GM23338 (cell line): Measurements from ENCODE around the gene PRSS23. TPM values are rescaled to one million over a fixed set of nuclear protein-coding genes. Genes with fewer than 3 reads are reported as not detected.

Source experiments
- ATAC-seq: fragments of 200-7000 bp; cut with Tn5 transposase; 3 replicates; pipeline ENCODE4 v1.9.1; 2020
- DNase-seq: peaks from one replicate; pipeline ENCODE4 v3.0.0-alpha.2; 2015; ENCODE audit warnings: low spot score
- H2AFZ ChIP-seq: fragments of 200-600 bp; sonication (generic); 2 replicates; pipeline ENCODE4 v1.8.0; 2016; ENCODE audit warnings: antibody characterized with exemption, mild to moderate bottlenecking, moderate library complexity
- H3F3A ChIP-seq: fragments of 200-600 bp; sonication (generic); replicated peaks from 2 replicates; pipeline ENCODE4 v1.8.0; 2017; ENCODE audit warnings: antibody characterized with exemption, mixed run types, low read depth
- H3K27ac ChIP-seq: fragments of 200-600 bp; sonication (generic); 2 replicates; pipeline ENCODE4 v1.6.1; 2016; ENCODE audit warnings: low read depth
- H3K27me3 ChIP-seq: fragments of 200-600 bp; sonication (generic); 2 replicates; pipeline ENCODE4 v1.8.0; 2016; ENCODE audit warnings: mild to moderate bottlenecking, mixed run types, moderate library complexity; ENCODE audit not compliant: insufficient read depth
- H3K36me3 ChIP-seq: fragments of 200-600 bp; sonication (generic); 2 replicates; pipeline ENCODE4 v1.8.0; 2016; ENCODE audit warnings: mild to moderate bottlenecking; ENCODE audit not compliant: insufficient read depth
- H3K4me1 ChIP-seq: fragments of 200-600 bp; sonication (generic); 2 replicates; pipeline ENCODE4 v1.8.0; 2016; ENCODE audit warnings: mild to moderate bottlenecking, moderate library complexity; ENCODE audit not compliant: insufficient read depth
- H3K4me2 ChIP-seq: fragments of 200-600 bp; sonication (generic); 2 replicates; pipeline ENCODE4 v1.7.1; 2017; ENCODE audit warnings: mixed run types
- H3K4me3 ChIP-seq: fragments of 200-600 bp; sonication (generic); 2 replicates; pipeline ENCODE4 v1.6.1; 2016; ENCODE audit warnings: mixed run types
- H3K79me2 ChIP-seq: fragments of 200-600 bp; sonication (generic); replicated peaks from 2 replicates; pipeline ENCODE4 v1.8.0; 2017; ENCODE audit warnings: mild to moderate bottlenecking; ENCODE audit not compliant: insufficient read depth
- H3K9me2 ChIP-seq: fragments of 200-600 bp; sonication (generic); 2 replicates; pipeline ENCODE4 v1.8.0; 2017; ENCODE audit not compliant: insufficient read depth
- H4K20me1 ChIP-seq: fragments of 200-600 bp; sonication (generic); replicated peaks from 2 replicates; pipeline ENCODE4 v1.8.0; 2017; ENCODE audit warnings: mild to moderate bottlenecking; ENCODE audit not compliant: insufficient read depth
- H3K27ac Mint-ChIP-seq: 2 replicates; pipeline ENCODE4 v1.8.0; 2020; ENCODE audit warnings: inconsistent platforms, mild to moderate bottlenecking, moderate library complexity, mixed read lengths
- H3K27me3 Mint-ChIP-seq: 3 replicates; pipeline ENCODE4 v1.8.0; 2022; ENCODE audit warnings: low read depth, mild to moderate bottlenecking, moderate library complexity, mixed read lengths, inconsistent platforms; ENCODE audit not compliant: insufficient read depth, poor library complexity
- H3K36me3 Mint-ChIP-seq: 3 replicates; pipeline ENCODE4 v1.8.0; 2021; ENCODE audit warnings: low read depth, mild to moderate bottlenecking, inconsistent platforms, moderate library complexity, mixed read lengths
- H3K4me1 Mint-ChIP-seq: 3 replicates; pipeline ENCODE4 v1.8.0; 2020; ENCODE audit warnings: mild to moderate bottlenecking, inconsistent platforms, mixed read lengths
- H3K4me3 Mint-ChIP-seq: 3 replicates; pipeline ENCODE4 v1.8.0; 2021; ENCODE audit warnings: moderate library complexity, mild to moderate bottlenecking, inconsistent platforms, mixed read lengths
- H3K9me3 Mint-ChIP-seq: 3 replicates; pipeline ENCODE4 v1.8.0; 2020; ENCODE audit warnings: moderate library complexity, mild to moderate bottlenecking, inconsistent platforms, mixed read lengths
- CREB1 ChIP-seq: fragments of 250-450 bp; sonication (Bioruptor Pico); IDR thresholded peaks from 2 replicates; pipeline ENCODE4 v1.5.0; 2020; ENCODE audit warnings: low read depth, mild to moderate bottlenecking, moderate library complexity
- EZH2 ChIP-seq: fragments of 200-600 bp; sonication (generic); IDR thresholded peaks from one replicate; pipeline ENCODE4 v1.8.0; 2017; ENCODE audit warnings: antibody characterized with exemption, mild to moderate bottlenecking, low read depth; ENCODE audit not compliant: unreplicated experiment
- EZH2phosphoT487 ChIP-seq: fragments of 200-600 bp; sonication (generic); IDR thresholded peaks from one replicate; pipeline ENCODE4 v1.8.1; 2018; ENCODE audit warnings: antibody characterized with exemption; ENCODE audit not compliant: unreplicated experiment
- JUNB ChIP-seq: IDR thresholded peaks from one replicate; pipeline ENCODE4 v1.6.1; 2016; ENCODE audit warnings: antibody characterized with exemption; ENCODE audit not compliant: unreplicated experiment
- NANOG ChIP-seq: IDR thresholded peaks from 2 replicates; pipeline ENCODE4 v1.6.1; 2016; ENCODE audit warnings: antibody characterized with exemption, borderline replicate concordance
- POLR2AphosphoS5 ChIP-seq: IDR thresholded peaks from 2 replicates; pipeline ENCODE4 v1.6.1; 2016; ENCODE audit warnings: antibody characterized with exemption, low read depth
- STAT1 ChIP-seq: IDR thresholded peaks from one replicate; pipeline ENCODE4 v1.6.1; 2016; ENCODE audit warnings: antibody characterized with exemption; ENCODE audit not compliant: unreplicated experiment
- ZNF114 ChIP-seq: fragments of 250-450 bp; sonication (Bioruptor Pico); IDR thresholded peaks from 2 replicates; pipeline ENCODE4 v1.5.0; 2020; ENCODE audit warnings: mild to moderate bottlenecking, moderate library complexity
- ZNF331 ChIP-seq: fragments of 250-450 bp; sonication (Bioruptor Pico); IDR thresholded peaks from 2 replicates; pipeline ENCODE4 v1.5.0; 2020; ENCODE audit warnings: low read depth, mild to moderate bottlenecking, moderate library complexity
- polyA plus RNA-seq: library from polyadenylated mRNA; unstranded; fragments of >200 nt; fragmentation: Nextera tagmentation; extraction: Ambion mirVana; gene quantifications from 2 replicates; pipeline ENCODE4 v1.2.1, GENCODE V29; 2016
- total RNA-seq: library from RNA; depleted of rRNA; stranded (reverse); fragments of >200 nt; shearing (Covaris generic); gene quantifications from 2 replicates; pipeline ENCODE4 v1.2.3, GENCODE V29; 2014
- TF ChIP-seq, protein P1 (sequence below), 2 experiments: fragments of 200-600 bp in 1 of 2; sonication (generic) in 1 of 2; conservative IDR thresholded peaks; 2 replicates each; pipeline versions ENCODE4 v1.5.1 to v1.6.1; 2016 to 2017; ENCODE audit warnings: antibody characterized with exemption in 2 of 2, low read depth in 2 of 2, mild to moderate bottlenecking in 2 of 2, moderate library complexity in 1 of 2
- TF ChIP-seq, protein P2 (sequence below): IDR thresholded peaks from 2 replicates; pipeline ENCODE4 v1.6.1; 2016; ENCODE audit warnings: antibody characterized with exemption
- TF ChIP-seq, protein P3 (sequence below): IDR thresholded peaks from one replicate; pipeline ENCODE4 v1.6.1; 2018; ENCODE audit warnings: antibody characterized with exemption; ENCODE audit not compliant: unreplicated experiment
- TF ChIP-seq, protein P4 (sequence below): fragments of 250-450 bp; sonication (Bioruptor Pico); IDR thresholded peaks from 2 replicates; pipeline ENCODE4 v1.5.0; 2020; ENCODE audit warnings: mild to moderate bottlenecking, moderate library complexity

The PRSS23 gene
- total and polyA plus RNA-seq, 2 experiments from 2014 or later: 3.9 to 4.7 TPM

DNA sequence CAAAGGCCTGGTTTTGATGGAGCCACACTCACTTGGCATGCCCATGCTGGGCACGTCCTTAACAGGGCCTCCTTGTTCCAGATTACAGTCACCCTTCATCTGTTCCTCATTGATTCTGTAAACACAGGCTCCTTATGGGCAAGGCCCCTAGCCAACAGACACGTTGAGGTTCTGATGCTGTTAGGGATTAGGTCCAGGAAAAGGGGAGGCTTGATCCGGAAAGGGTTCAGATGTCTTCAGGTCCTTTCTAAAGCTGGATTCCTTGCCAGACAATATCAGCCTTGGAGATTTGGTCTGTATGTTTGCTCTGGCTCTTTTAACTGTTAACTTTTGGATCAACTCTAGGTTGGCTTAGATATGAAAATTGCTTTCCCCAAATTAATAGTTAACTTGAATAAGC, 46.9 kb upstream of the PRSS23 start:
- TF ChIP-seq, protein P1, sequence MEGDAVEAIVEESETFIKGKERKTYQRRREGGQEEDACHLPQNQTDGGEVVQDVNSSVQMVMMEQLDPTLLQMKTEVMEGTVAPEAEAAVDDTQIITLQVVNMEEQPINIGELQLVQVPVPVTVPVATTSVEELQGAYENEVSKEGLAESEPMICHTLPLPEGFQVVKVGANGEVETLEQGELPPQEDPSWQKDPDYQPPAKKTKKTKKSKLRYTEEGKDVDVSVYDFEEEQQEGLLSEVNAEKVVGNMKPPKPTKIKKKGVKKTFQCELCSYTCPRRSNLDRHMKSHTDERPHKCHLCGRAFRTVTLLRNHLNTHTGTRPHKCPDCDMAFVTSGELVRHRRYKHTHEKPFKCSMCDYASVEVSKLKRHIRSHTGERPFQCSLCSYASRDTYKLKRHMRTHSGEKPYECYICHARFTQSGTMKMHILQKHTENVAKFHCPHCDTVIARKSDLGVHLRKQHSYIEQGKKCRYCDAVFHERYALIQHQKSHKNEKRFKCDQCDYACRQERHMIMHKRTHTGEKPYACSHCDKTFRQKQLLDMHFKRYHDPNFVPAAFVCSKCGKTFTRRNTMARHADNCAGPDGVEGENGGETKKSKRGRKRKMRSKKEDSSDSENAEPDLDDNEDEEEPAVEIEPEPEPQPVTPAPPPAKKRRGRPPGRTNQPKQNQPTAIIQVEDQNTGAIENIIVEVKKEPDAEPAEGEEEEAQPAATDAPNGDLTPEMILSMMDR (conservative IDR thresholded peaks at IDR 0.05; ENCODE audit: low read depth in 2 of 2): no peak
- no peak for TF ChIP-seq POLR2AphosphoS5
- TF ChIP-seq, protein P2, sequence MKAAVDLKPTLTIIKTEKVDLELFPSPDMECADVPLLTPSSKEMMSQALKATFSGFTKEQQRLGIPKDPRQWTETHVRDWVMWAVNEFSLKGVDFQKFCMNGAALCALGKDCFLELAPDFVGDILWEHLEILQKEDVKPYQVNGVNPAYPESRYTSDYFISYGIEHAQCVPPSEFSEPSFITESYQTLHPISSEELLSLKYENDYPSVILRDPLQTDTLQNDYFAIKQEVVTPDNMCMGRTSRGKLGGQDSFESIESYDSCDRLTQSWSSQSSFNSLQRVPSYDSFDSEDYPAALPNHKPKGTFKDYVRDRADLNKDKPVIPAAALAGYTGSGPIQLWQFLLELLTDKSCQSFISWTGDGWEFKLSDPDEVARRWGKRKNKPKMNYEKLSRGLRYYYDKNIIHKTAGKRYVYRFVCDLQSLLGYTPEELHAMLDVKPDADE: no peak
- TF ChIP-seq JUNB: no peak
- TF ChIP-seq NANOG: no peak
- TF ChIP-seq EZH2phosphoT487: no peak
- TF ChIP-seq, protein P3, sequence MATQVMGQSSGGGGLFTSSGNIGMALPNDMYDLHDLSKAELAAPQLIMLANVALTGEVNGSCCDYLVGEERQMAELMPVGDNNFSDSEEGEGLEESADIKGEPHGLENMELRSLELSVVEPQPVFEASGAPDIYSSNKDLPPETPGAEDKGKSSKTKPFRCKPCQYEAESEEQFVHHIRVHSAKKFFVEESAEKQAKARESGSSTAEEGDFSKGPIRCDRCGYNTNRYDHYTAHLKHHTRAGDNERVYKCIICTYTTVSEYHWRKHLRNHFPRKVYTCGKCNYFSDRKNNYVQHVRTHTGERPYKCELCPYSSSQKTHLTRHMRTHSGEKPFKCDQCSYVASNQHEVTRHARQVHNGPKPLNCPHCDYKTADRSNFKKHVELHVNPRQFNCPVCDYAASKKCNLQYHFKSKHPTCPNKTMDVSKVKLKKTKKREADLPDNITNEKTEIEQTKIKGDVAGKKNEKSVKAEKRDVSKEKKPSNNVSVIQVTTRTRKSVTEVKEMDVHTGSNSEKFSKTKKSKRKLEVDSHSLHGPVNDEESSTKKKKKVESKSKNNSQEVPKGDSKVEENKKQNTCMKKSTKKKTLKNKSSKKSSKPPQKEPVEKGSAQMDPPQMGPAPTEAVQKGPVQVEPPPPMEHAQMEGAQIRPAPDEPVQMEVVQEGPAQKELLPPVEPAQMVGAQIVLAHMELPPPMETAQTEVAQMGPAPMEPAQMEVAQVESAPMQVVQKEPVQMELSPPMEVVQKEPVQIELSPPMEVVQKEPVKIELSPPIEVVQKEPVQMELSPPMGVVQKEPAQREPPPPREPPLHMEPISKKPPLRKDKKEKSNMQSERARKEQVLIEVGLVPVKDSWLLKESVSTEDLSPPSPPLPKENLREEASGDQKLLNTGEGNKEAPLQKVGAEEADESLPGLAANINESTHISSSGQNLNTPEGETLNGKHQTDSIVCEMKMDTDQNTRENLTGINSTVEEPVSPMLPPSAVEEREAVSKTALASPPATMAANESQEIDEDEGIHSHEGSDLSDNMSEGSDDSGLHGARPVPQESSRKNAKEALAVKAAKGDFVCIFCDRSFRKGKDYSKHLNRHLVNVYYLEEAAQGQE: no peak
- TF ChIP-seq STAT1: no peak
- no peak for TF ChIP-seq ZNF331 (CRISPR knock-in tag)
- no peak for TF ChIP-seq EZH2
- TF ChIP-seq, protein P4, sequence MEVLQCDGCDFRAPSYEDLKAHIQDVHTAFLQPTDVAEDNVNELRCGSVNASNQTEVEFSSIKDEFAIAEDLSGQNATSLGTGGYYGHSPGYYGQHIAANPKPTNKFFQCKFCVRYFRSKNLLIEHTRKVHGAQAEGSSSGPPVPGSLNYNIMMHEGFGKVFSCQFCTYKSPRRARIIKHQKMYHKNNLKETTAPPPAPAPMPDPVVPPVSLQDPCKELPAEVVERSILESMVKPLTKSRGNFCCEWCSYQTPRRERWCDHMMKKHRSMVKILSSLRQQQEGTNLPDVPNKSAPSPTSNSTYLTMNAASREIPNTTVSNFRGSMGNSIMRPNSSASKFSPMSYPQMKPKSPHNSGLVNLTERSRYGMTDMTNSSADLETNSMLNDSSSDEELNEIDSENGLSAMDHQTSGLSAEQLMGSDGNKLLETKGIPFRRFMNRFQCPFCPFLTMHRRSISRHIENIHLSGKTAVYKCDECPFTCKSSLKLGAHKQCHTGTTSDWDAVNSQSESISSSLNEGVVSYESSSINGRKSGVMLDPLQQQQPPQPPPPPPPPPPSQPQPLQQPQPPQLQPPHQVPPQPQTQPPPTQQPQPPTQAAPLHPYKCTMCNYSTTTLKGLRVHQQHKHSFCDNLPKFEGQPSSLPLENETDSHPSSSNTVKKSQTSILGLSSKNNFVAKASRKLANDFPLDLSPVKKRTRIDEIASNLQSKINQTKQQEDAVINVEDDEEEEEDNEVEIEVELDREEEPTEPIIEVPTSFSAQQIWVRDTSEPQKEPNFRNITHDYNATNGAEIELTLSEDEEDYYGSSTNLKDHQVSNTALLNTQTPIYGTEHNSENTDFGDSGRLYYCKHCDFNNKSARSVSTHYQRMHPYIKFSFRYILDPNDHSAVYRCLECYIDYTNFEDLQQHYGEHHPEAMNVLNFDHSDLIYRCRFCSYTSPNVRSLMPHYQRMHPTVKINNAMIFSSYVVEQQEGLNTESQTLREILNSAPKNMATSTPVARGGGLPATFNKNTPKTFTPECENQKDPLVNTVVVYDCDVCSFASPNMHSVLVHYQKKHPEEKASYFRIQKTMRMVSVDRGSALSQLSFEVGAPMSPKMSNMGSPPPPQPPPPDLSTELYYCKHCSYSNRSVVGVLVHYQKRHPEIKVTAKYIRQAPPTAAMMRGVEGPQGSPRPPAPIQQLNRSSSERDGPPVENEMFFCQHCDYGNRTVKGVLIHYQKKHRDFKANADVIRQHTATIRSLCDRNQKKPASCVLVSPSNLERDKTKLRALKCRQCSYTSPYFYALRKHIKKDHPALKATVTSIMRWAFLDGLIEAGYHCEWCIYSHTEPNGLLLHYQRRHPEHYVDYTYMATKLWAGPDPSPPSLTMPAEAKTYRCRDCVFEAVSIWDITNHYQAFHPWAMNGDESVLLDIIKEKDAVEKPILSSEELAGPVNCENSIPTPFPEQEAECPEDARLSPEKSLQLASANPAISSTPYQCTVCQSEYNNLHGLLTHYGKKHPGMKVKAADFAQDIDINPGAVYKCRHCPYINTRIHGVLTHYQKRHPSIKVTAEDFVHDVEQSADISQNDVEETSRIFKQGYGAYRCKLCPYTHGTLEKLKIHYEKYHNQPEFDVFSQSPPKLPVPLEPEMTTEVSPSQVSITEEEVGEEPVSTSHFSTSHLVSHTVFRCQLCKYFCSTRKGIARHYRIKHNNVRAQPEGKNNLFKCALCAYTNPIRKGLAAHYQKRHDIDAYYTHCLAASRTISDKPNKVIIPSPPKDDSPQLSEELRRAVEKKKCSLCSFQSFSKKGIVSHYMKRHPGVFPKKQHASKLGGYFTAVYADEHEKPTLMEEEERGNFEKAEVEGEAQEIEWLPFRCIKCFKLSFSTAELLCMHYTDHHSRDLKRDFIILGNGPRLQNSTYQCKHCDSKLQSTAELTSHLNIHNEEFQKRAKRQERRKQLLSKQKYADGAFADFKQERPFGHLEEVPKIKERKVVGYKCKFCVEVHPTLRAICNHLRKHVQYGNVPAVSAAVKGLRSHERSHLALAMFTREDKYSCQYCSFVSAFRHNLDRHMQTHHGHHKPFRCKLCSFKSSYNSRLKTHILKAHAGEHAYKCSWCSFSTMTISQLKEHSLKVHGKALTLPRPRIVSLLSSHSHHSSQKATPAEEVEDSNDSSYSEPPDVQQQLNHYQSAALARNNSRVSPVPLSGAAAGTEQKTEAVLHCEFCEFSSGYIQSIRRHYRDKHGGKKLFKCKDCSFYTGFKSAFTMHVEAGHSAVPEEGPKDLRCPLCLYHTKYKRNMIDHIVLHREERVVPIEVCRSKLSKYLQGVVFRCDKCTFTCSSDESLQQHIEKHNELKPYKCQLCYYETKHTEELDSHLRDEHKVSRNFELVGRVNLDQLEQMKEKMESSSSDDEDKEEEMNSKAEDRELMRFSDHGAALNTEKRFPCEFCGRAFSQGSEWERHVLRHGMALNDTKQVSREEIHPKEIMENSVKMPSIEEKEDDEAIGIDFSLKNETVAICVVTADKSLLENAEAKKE: no peak
- no peak for TF ChIP-seq ZNF114 (CRISPR knock-in tag)
- no peak for TF ChIP-seq CREB1 (CRISPR knock-in tag)
- no peaks in the 10 kb centered on the region for H3K79me2 ChIP-seq
- Mint-ChIP-seq H3K36me3 (no peaks in the 10 kb centered on the region), H3K27ac (no peak overlapping the region), H3K9me3 (no peaks in the 10 kb centered on the region; the same call in 2 of the 3 replicates), H3K4me1 (no peaks in the 10 kb centered on the region), H3K27me3 (peaks cover 4% of the 10 kb centered on the region), H3K4me3 (no peak overlapping the region)
- DNase-seq (no peak), ATAC-seq (no peak)
- H3K27me3 ChIP-seq: no peaks in the 10 kb centered on the region
- no peak overlapping the region for H2AFZ ChIP-seq
- no peak overlapping the region for H3K4me3 ChIP-seq
- H3K4me1 ChIP-seq: no peaks in the 10 kb centered on the region
- H3F3A ChIP-seq: no peaks in the 10 kb centered on the region
- H4K20me1 ChIP-seq: no peaks in the 10 kb centered on the region
- no peak overlapping the region for H3K4me2 ChIP-seq
- H3K27ac ChIP-seq: no peak overlapping the region
- no peaks in the 10 kb centered on the region for H3K36me3 ChIP-seq
- H3K9me2 ChIP-seq: no peaks in the 10 kb centered on the region
